Ectodermal cell (in vitro differentiated cells): ENCODE data around the gene ID3.
A peak's percentile ranks its signal among the peaks of the same experiment; 100 is the strongest.

Source experiments
- H3K27ac ChIP-seq: 2 replicates; pipeline ENCODE4 v1.7.0; 2013; ENCODE audit warnings: mild to moderate bottlenecking, low read depth, low read length; ENCODE audit not compliant: insufficient read depth, poor library complexity, severe bottlenecking
- H3K27me3 ChIP-seq: 2 replicates; pipeline ENCODE4 v1.7.0; 2013; ENCODE audit warnings: mild to moderate bottlenecking, low read length; ENCODE audit not compliant: insufficient read depth, control insufficient read depth, poor library complexity, severe bottlenecking
- H3K36me3 ChIP-seq: one replicate; pipeline ENCODE4 v1.7.0; 2013; ENCODE audit warnings: low read length; ENCODE audit not compliant: control insufficient read depth, insufficient read depth
- H3K4me1 ChIP-seq: one replicate; pipeline ENCODE4 v1.7.0; 2013; ENCODE audit warnings: low read length; ENCODE audit not compliant: control insufficient read depth, insufficient read depth
- H3K4me3 ChIP-seq: 2 replicates; pipeline ENCODE4 v1.7.0; 2013; ENCODE audit warnings: low read depth, low read length, control low read depth; ENCODE audit not compliant: insufficient read depth
- H3K9me3 ChIP-seq: 2 replicates; pipeline ENCODE4 v1.7.0; 2013; ENCODE audit warnings: mild to moderate bottlenecking, low read length, moderate library complexity; ENCODE audit not compliant: control insufficient read depth
- WGBS, 2 experiments: methylation state at CpG; one replicate each; pipeline ENCODE4 v1.1.7; 2013; ENCODE audit warnings: missing lambda C conversion rate in 2 of 2; 5-methylcytosine and 5-hydroxymethylcytosine counted together

ID3 gene

DNA sequence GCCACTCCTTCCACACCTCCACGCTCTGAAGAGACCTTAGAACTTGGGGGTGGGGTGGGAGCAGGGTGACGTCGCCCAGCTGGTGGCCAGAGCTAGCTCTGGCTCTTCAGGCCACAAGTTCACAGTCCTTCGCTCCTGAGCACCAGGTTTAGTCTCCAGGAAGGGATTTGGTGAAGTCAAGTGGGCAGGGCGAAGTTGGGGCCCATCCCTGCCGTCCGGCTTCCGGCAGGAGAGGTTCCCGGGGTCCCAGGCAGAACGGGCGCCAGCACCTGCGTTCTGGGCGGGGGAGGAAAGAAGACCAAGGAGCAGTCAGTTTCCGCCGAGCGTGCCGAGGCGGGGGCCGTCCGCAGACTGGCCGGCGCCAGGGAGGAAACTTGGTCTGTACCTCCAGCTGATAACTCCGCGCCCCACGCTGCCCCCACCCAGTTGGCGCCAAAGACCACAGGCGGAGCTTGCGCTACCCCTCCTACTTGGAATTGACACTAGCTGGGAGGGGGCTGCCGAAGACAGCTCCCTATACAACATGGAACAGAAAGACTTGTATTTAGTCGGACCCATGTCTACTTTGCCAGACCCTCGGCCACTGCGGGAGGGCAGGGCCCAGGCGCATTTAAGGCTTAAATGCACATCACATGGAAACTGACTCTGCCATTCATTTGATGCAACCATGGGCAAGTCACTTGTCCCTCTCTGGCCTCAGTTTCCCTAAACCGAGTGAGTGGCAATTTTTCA, 995 bp downstream of the ID3 start:
- 1% methylated on average over 34 of the region's 34 CpGs for WGBS, 2 experiments
- H3K9me3 ChIP-seq: no peaks in the 10 kb centered on the region
- no peak overlapping the region for H3K27ac ChIP-seq
- peak overlapping the region; percentile 87 for H3K4me3 ChIP-seq
- H3K4me1 ChIP-seq: peaks cover 65% of the 10 kb centered on the region
- peaks cover 13% of the 10 kb centered on the region for H3K36me3 ChIP-seq
- peaks cover 11% of the 10 kb centered on the region for H3K27me3 ChIP-seq

GRCh38 chr1:23557471-23558124, 1.7 kb downstream of the ID3 start:
- WGBS, 2 experiments: 4 to 13% methylated on average over 4 of the region's 8 CpGs
- H3K4me1 ChIP-seq: peaks cover 58% of the 10 kb centered on the region

DNA sequence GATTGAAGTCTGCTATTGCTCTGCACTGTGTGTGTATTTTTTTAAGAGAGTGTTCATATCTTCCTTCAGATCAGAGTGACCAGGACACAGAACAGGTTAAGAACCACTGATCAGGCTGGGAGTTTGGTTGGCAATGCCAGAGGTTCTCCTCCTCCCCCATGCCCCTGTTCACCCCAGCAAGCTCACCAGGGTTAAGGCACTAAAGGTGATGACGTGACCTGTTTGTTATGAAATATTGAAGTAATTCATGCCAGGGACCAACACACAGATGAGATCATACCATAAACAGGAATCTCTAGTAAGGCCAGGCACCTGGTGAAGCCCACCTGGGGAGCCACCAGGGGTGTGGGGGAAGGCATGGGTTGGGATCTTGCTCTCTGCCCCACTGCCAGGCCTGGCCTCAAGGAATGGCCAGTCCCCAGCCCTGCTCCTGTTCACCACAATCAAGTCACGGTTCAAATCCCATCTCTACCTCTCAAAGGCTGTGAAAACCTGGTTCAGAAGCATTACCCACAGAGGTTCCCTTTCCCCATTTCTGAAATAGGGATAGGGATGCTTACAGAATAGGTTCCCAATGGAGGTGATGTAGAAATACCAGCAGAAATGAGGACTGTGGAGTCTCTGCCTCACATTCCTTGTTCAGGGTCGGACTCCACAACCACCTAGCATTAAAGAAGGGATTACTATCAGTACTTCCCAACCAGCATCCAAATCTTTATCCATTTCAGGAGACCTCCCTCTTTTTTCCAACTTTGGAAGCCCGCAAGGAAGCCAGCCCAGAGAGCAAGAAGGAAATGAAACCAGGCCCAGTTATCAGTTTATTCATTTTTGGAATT, 2.4 kb downstream of the ID3 start:
- no peak overlapping the region for H3K27ac ChIP-seq
- peaks cover 60% of the 10 kb centered on the region for H3K4me1 ChIP-seq
- H3K9me3 ChIP-seq: no peaks in the 10 kb centered on the region
- peaks cover 13% of the 10 kb centered on the region for H3K36me3 ChIP-seq
- H3K27me3 ChIP-seq: peaks cover 14% of the 10 kb centered on the region
- 58 to 73% methylated on average over 3 to 4 of the region's 4 CpGs for WGBS, 2 experiments
- H3K4me3 ChIP-seq: peak overlapping the region; percentile 87

More at GRCh38 chr1:23557471-23558124, 1.7 kb downstream of the ID3 start:
- Histone ChIP-seq H3K9me3 (no peaks in the 10 kb centered on the region), H3K36me3 (peaks cover 13% of the 10 kb centered on the region), H3K4me3 (peak overlapping the region; percentile 87), H3K27ac (no peak overlapping the region), H3K27me3 (peaks cover 14% of the 10 kb centered on the region)

DNA sequence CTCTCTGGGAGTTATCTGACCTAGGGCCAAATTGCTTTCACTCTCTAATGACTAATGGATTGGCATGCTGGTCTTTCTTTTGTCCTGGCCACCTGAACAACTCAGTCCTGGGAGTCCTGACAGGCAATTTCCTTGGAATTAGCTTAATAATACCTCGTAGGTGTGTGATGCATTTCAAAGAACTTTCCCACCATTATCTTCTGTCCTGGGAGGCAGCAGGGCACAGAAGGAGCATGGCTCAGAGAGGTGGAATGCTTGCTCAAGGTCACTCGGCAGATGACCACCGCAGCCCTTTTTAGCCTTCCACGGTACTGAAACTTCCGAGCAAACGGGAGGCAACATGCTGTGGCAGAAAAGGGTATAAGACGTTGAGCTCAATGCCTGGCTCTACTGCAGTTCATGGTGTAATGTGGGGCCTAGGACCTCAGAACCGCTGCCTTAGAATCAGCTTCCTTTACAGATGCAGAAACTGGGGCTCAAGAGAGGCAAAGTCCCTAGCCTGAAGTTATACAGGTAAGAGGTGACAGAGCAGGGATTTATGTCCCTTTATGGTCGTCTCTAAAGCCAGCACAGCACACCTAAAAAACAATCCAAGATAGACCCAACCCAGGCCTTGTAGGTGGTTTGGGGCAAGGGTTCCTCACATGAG, 3.2 kb downstream of the ID3 start:
- Histone ChIP-seq H3K36me3 (peaks cover 13% of the 10 kb centered on the region), H3K4me1 (peaks cover 53% of the 10 kb centered on the region), H3K27me3 (peaks cover 14% of the 10 kb centered on the region), H3K9me3 (no peaks in the 10 kb centered on the region), H3K27ac (peak overlapping the region; percentile 88), H3K4me3 (peak overlapping the region; percentile 87)
- 5% methylated on average over 9 of the region's 9 CpGs for WGBS, 2 experiments

GRCh38 chr1:23555270-23555985, 3.9 kb downstream of the ID3 start:
- Histone ChIP-seq H3K9me3 (no peaks in the 10 kb centered on the region), H3K4me3 (peak overlapping the region; percentile 87), H3K36me3 (peaks cover 13% of the 10 kb centered on the region), H3K27ac (peak overlapping the region; percentile 88), H3K27me3 (peaks cover 14% of the 10 kb centered on the region), H3K4me1 (peaks cover 51% of the 10 kb centered on the region)
- 1 to 3% methylated on average over 15 of the region's 15 CpGs for WGBS, 2 experiments

GRCh38 chr1:23554481-23555269, 4.6 kb downstream of the ID3 start:
- peaks cover 13% of the 10 kb centered on the region for H3K36me3 ChIP-seq
- 1% methylated on average over 81 of the region's 81 CpGs for WGBS, 2 experiments
- H3K4me1 ChIP-seq: peaks cover 45% of the 10 kb centered on the region
- peak overlapping the region; percentile 88 for H3K27ac ChIP-seq
- H3K27me3 ChIP-seq: peaks cover 14% of the 10 kb centered on the region
- H3K9me3 ChIP-seq: no peaks in the 10 kb centered on the region
- H3K4me3 ChIP-seq: peak overlapping the region; percentile 87

DNA sequence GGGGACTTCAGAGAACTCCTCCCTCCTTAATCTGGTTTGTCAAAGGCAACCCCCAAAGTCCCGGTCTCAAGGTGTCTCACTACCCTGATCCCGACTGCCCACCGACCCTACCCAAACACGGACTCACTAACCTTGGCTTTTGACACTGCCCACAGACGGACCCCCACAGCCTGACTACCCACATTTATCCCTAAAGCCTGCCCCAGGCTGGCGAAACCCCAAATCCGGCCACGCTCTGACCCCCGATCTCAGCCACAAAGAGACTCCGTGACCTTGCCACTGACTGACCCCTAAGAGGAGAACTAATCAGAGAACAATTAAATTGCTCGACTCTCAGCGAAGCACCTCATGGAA, 5.2 kb downstream of the ID3 start:
- Histone ChIP-seq H3K27ac (peak overlapping the region; percentile 88), H3K36me3 (peaks cover 13% of the 10 kb centered on the region), H3K4me3 (peak overlapping the region; percentile 45), H3K9me3 (no peaks in the 10 kb centered on the region), H3K27me3 (peaks cover 14% of the 10 kb centered on the region), H3K4me1 (peaks cover 45% of the 10 kb centered on the region)
- WGBS, 2 experiments: 16 to 19% methylated on average over 12 of the region's 12 CpGs

- peak overlapping the region; percentile 45 for H3K4me3 ChIP-seq
Observed at GRCh38 chr1:23553231-23554126, 5.8 kb downstream of the ID3 start.

More at GRCh38 chr1:23553231-23554126, 5.8 kb downstream of the ID3 start:
- H3K4me1 ChIP-seq: peaks cover 45% of the 10 kb centered on the region
- peaks cover 13% of the 10 kb centered on the region for H3K36me3 ChIP-seq
- 57 to 58% methylated on average over 21 of the region's 21 CpGs for WGBS, 2 experiments
- H3K9me3 ChIP-seq: no peaks in the 10 kb centered on the region
- H3K27me3 ChIP-seq: peaks cover 14% of the 10 kb centered on the region
- H3K27ac ChIP-seq: peak overlapping the region; percentile 88
